ENCODE results near the gene NDUFS6.
"Not testable (repeated sequence)": the region's sequence is repeated elsewhere in the genome, so short reads cannot be mapped to it uniquely, and the experiment has no call there.

Gene NDUFS6

GRCh38 chr5:1798589-1798988 lies 2.6 kb upstream of the NDUFS6 start:
- DNase-seq (ENCODE audit: low spot score), result not testable (repeated sequence)

DNA sequence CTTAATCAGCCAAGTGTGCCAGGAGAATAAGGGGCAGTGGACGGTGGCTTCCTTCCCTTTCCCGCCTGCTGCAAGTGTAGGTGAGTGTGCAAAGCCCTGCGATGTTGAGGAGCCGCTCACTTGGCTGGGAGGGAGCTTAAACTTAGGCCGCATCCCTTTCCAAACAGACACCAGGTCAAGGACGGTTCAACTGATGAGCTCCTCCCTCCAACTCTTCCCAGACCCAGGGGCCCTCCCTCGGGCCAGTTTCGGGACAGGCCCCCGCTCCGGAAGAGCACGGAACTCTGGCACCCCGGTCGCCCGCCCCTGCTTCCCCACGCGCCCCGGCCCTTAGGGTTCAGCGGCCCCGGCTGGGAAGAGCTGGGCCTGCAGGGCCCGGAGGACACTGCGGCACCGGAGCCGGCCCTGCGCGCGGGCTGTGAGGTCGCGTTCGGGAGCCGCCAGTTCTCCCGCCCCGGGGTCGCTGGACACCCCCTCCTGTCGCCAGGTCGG lies 2.1 kb upstream of the NDUFS6 start:
- peak; percentile 38 for DNase-seq (ENCODE audit: low spot score)

GRCh38 chr5:1799602-1800471 lies 1.4 kb upstream of the NDUFS6 start, which contains the start of gene MRPL36:
TSS of gene MRPL36 (minus strand) at chr5:1799837. CDS start at chr5:1798935, 902 bp downstream.
- peak; percentile 92 for DNase-seq (ENCODE audit: low spot score)

- peak; percentile 39 for DNase-seq (ENCODE audit: low spot score)
Measured at GRCh38 chr5:1800472-1801221, 560 bp upstream of the NDUFS6 start.

DNA sequence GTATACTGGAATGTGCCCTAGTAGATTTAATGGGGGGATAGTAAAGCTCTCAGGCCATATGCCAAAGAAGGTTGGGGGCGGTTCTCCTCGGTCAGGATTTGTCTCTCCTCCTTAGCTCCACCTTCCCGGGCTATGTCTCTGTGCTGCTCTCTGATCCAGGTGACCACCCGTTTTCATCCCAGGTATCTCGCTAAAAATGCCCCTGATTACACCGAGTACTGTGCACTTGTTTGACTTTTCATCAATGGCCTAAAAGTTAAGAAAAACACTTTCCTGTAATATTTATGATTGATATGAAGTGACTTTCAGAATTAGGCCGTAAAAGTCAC lies 724 bp downstream of the NDUFS6 start:
- DNase-seq (ENCODE audit: low spot score), result peak; percentile 30

DNA sequence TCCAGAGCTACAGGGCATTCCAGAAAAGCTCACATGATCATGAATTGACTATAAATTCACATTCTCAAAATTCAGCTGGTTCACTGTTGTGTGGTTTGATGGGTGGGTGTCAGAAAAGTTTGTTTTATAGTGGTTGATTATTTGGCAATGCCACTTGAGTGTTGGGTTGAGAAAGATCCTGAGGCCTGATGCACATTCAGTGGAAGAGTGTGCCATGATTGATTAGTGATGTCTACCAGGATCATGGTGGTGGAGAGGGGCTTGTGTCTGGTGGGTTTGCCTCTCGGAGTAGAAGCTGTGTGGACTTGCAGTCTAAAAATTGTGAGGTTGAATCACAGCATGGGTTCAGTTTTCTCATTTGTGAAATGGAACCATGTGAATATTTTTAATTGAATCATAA lies 2.0 kb downstream of the NDUFS6 start:
- no peak for DNase-seq (ENCODE audit: low spot score)

DNA sequence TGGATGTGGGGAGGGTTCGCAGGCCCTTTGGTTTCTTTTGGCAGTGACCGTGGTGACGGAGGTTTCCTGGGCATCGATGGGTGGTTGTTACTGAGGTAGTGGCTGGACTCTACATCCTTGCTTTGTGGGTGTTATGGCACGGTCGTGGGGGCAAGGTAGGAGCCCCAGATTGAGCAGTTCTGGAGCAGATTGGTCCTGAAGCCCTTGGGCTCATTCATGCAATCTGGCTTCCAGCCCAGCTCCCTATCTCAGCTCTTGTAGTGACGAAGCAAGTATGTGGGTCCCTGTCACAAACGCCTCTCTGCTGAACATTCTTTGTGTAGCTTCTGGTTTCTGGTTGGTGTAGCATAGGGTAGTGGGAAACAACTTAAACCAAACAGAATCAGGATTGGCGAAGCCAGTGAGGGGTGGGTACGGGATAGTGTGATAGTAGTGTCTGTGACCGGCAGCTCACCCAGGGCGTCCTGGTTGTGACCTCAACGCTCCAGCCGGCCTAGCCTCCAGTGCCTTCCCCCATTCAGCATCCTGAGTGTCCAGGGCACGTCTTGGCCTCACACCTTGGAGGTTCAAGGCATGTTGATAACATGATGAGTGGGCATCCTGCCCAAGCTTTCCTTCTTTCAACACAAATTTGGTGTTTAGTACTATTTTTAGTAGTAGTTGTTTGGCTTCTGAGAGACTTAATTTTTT lies 2.9 kb downstream of the NDUFS6 start:
- no peak for DNase-seq (ENCODE audit: low spot score)

- no peak for DNase-seq (ENCODE audit: low spot score)
Measured at GRCh38 chr5:1805326-1805725, 4.1 kb downstream of the NDUFS6 start.

DNA sequence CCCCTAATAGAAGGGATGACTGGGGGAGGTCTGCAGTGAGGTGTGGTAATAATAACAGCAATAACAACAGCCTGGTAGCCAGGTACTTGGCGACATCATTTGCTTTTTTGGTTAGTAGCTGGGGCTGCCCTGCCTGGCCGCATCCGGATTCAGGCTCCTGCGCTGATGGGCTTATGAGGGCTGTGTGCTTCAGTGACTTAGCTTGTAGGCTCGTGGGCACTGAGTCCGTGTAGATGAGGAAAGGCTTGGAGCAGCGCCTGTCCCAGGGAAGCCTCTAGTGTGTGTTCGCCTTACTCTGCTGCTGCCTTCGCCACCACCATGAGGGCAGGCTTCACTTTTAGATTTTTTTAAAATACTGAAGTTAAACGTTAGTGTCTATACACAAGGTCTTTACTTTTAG lies 4.5 kb downstream of the NDUFS6 start:
- no peak for DNase-seq (ENCODE audit: low spot score)

GRCh38 chr5:1806199-1806598 lies 5.0 kb downstream of the NDUFS6 start:
- DNase-seq (ENCODE audit: low spot score), result no peak

- DNase-seq (ENCODE audit: low spot score), result no peak
Measured at GRCh38 chr5:1806974-1807373, 5.8 kb downstream of the NDUFS6 start.

DNA sequence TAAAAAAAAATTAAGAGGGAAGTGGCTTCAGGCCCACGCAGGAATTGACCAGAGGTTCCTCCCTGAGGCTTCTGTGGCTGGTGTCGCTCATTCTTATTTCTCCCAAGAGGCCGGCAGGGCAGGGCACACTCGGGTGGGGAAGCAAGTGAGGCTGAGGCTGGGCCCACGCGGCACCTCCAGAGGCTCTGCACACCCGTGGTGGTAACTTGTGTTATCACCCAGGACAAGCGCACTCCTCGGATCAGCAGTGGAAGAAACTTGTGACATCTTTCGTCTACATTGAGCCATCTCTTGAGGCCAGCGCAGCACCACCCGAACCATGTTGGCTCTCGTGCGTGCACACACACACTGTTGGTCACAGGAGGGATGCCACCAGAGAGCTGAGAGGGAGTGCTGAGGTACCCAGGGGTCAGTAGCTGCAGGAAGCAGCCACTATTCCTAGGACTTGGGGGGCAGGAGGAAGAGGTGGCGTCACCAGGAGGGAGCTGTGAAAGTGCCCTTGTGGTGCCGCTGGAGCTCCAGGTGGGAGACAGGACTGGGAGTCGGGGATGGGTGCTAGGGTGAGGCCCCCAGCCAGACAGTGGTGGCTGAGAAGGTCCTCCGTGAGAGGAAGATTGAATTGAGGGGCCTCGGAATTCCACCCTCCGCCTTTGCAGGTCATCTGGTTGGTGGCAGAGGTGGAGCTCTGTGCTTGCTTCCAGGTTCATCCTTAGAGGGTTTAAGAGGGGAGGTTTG lies 6.4 kb downstream of the NDUFS6 start:
- no peak for DNase-seq (ENCODE audit: low spot score)

DNA sequence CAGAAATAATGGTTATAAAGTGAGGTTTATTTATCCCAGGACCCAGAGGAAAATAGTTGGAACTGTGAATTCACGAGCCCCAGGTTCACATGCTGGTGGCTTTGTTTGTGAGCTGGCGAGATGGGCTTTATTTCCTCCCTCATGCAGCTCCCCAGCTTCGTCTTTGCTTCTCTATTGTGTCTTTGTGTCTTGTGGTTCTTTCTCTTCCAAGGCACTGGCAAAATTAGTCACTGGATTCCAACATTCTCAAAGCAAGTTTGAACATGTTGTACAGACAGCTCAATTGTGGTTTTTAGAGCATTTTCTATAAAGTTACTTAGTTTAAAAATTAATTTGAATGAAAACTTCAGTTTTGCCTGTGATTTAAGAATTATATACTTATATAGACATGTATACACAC lies 7.2 kb downstream of the NDUFS6 start:
- DNase-seq (ENCODE audit: low spot score), result no peak

DNA sequence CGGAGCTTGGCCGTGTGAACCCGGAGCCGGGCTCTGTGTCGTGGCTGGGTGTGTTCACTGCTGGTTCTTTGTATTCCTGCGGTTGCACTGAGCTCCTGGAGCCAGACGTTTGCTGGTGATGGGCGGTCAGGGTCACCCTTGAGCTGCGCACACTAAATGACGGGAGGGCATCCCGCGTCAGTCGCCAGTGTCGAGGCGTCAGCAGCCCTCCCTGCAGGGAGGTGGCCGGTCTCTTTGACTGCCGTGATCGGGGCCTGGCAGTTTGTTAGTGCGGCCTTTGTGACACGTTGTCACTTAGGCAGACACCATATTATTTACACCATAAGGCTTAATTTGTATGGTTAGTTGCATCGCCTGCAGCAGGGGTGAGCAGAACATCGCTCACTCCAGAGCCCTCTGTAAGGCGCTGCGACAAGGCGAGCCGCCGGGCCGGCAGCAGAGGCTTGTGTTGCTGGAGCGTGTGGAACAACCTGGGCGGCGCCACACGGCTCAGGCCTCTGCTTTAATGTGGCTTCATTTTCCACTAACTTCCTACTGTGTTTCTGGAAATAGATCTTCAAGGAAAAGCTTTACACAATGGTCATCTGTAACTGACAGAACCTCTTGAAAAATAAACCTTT lies 8.3 kb downstream of the NDUFS6 start:
- DNase-seq (ENCODE audit: low spot score), result no peak

GRCh38 chr5:1810581-1811101 lies 9.4 kb downstream of the NDUFS6 start:
- DNase-seq (ENCODE audit: low spot score), result no peak

GRCh38 chr5:1814183-1815020 lies 13.2 kb downstream of the NDUFS6 start:
- no peak for DNase-seq (ENCODE audit: low spot score)

GRCh38 chr5:1815071-1815786 lies 14.0 kb downstream of the NDUFS6 start:
- no peak for DNase-seq (ENCODE audit: low spot score)

DNA sequence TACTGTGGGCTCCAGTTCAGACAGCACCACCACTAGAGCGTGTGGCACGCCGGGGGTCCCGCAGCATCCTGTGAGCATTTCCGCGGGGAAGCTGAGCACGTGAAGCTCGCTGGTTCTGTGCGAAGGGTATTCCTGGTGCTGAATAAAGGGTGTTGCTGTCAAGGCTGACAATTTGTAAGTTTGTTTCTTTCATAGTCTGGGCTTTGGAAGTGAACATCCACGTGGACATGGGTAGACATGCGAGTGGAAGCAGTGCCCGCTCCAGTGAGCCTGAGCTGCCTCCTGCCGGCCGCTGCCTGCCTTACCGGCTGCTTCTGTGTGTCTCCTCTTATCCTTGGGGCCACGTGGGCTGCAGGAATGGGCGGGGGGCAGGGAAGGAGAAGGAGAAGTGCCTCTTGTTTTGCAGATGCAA lies 14.7 kb downstream of the NDUFS6 start:
- DNase-seq (ENCODE audit: low spot score), result no peak

DNA sequence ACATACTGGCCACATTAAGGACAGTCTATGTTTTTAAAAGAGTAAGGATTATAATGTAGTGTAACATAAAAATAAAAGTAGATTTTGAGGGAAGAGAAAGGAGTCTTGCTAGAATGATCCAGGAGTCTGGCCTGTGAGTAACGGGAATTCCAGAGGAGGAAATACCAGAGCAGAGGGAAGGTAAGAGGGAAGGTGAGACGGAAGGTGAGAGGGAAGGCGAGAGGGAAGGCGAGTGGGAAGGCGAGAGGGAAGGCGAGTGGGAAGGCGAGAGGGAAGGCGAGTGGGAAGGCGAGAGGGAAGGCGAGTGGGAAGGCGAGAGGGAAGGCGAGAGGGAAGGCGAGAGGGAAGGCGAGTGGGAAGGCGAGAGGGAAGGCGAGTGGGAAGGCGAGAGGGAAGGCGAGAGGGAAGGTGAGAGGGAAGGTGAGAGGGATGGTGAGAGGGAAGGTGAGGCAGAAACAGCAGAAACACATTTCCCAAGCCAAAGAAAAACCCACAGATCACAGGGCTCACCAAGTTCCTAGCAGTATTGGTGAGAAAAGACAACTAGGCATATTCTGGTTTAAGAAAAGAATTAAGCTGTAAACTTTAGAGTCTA lies 15.4 kb downstream of the NDUFS6 start:
- DNase-seq (ENCODE audit: low spot score), result not testable (repeated sequence)

All from HuH-7 (cell line).